Thoracic aorta (tissue), 2 donors: ENCODE measurements around the gene COL7A1. TPM values are rescaled to one million over a fixed set of nuclear protein-coding genes. Genes with fewer than 3 reads are reported as not detected.

Experiments used
- ATAC-seq: fragments of 150-250 bp; one replicate; pipeline ENCODE4 v1.8.0; 2017; ENCODE audit warnings: low read depth; ENCODE audit not compliant: insufficient number of reproducible peaks, low FRiP score
- DNase-seq: peaks from one replicate; pipeline ENCODE4 v3.0.0-alpha.2; 2020; ENCODE audit warnings: low spot score
- H3K27ac ChIP-seq, 2 donors: fragments of 200-600 bp; sonication (generic); 1 replicate in 1 of 2; 2 replicates in 1 of 2; pipeline ENCODE4 v1.5.1; 2016; ENCODE audit warnings: mild to moderate bottlenecking in 2 of 2, moderate library complexity in 2 of 2
- H3K27me3 ChIP-seq: fragments of 200-600 bp; sonication (generic); replicated peaks from 2 replicates; pipeline ENCODE4 v1.6.0; 2016; ENCODE audit warnings: mild to moderate bottlenecking; ENCODE audit not compliant: insufficient read depth
- H3K36me3 ChIP-seq: fragments of 200-600 bp; sonication (generic); one replicate; pipeline ENCODE4 v1.5.1; 2016
- H3K4me1 ChIP-seq, 2 donors: fragments of 200-600 bp; sonication (generic); 1 replicate in 1 of 2; 2 replicates in 1 of 2; pipeline versions ENCODE4 v1.5.1 to v1.6.0; 2016; ENCODE audit warnings: low read depth in 2 of 2, mild to moderate bottlenecking in 1 of 2; ENCODE audit not compliant: control insufficient read depth in 1 of 2
- H3K4me3 ChIP-seq: fragments of 200-600 bp; sonication (generic); 2 replicates; pipeline ENCODE4 v1.5.1; 2016; ENCODE audit warnings: mild to moderate bottlenecking
- H3K9me3 ChIP-seq: fragments of 200-600 bp; sonication (generic); 2 replicates; pipeline ENCODE4 v1.5.1; 2016
- total RNA-seq, 2 donors: library from RNA; depleted of rRNA; stranded (reverse); fragments of >200 nt; gene quantifications; one replicate each; pipeline versions ENCODE4 v1.1.0 to v1.2.3, GENCODE V29; 2016
- TF ChIP-seq, protein P1 (sequence below): fragments of 200-600 bp; sonication (generic); IDR thresholded peaks from one replicate; pipeline ENCODE4 v1.5.1; 2019; ENCODE audit warnings: antibody characterized with exemption

The COL7A1 gene
- total RNA-seq, 2 donors from 2014 or later = 16.4 to 26.7 TPM

DNA sequence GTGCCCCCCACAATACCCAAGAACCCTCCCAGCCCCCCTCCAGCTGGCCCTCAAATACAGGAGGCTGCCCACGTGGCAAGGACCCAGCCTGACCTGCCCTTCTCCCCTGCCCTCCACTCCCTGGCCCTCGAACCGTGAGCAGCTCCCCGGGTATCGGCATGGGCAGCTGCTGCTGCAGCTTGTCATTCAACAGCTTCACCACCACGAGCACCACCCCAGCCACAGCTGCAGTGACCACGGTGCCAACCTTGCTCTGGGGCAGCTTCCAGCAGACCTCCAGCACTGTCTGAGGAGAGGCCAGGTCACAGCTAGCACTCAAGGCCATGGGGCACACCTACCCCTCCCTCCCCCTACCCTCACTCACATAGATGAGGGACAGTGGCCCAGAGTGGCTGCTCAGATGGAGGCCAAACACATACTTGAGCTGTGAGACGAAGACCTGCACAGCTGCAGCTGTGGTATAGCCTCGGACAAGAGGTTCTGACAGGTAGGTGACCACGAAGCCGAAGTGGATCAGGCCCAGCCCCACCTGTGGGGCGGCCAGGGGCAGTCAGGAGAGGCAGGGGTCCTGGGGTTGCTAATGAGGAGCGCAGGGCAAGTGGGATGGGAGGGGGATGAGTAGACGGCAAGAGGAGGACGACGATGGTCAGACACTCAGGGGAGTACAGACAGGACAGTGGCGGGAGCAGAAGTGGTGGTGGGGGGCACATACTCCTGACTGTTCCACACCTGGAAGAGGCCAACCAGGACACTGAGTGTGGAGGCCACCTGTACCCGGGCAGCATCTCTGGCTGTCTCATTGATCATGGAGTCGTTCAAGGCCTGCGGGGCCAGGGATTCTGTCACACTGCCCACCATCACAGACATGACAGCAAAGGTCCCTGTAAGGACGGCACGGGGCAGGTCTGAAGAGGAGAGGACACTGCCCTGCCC is 36.7 kb upstream of the COL7A1 start:
- H3K27me3 ChIP-seq = no peaks in the 10 kb centered on the region
- H3K27ac ChIP-seq = no peak overlapping the region
- peaks cover 15 to 34% of the 10 kb centered on the region in 2 donors for H3K4me1 ChIP-seq
- peaks cover 55% of the 10 kb centered on the region for H3K36me3 ChIP-seq
- TF ChIP-seq, protein P1, sequence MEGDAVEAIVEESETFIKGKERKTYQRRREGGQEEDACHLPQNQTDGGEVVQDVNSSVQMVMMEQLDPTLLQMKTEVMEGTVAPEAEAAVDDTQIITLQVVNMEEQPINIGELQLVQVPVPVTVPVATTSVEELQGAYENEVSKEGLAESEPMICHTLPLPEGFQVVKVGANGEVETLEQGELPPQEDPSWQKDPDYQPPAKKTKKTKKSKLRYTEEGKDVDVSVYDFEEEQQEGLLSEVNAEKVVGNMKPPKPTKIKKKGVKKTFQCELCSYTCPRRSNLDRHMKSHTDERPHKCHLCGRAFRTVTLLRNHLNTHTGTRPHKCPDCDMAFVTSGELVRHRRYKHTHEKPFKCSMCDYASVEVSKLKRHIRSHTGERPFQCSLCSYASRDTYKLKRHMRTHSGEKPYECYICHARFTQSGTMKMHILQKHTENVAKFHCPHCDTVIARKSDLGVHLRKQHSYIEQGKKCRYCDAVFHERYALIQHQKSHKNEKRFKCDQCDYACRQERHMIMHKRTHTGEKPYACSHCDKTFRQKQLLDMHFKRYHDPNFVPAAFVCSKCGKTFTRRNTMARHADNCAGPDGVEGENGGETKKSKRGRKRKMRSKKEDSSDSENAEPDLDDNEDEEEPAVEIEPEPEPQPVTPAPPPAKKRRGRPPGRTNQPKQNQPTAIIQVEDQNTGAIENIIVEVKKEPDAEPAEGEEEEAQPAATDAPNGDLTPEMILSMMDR = no peak
- H3K9me3 ChIP-seq = no peaks in the 10 kb centered on the region
- ATAC-seq = no peak
- DNase-seq = no peak
- no peak overlapping the region for H3K4me3 ChIP-seq

DNA sequence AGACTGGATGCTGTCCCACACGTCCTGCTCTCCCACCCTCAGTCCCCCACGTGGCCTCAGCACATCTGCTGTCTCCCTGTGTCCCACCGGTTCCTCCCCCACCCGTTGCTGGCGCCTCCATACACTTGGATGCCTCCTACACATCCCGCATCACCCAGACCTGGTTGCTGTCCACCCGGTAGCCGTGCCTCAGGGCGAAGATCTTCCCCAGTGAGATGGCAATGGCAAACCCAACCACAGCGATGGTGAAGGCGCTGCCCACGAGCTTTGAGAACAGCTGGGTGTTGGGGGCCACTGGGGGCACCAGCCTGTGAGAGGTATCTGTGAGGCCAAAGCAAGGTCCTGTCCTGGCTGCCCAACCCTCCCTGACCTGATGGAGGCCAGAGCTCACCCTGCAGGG is 35.7 kb upstream of the COL7A1 start:
- ATAC-seq (no peak), DNase-seq (no peak)
- Histone ChIP-seq H3K4me3 (no peak overlapping the region), H3K9me3 (no peaks in the 10 kb centered on the region), H3K36me3 (peaks cover 65% of the 10 kb centered on the region), H3K27ac (no peak overlapping the region), H3K27me3 (no peaks in the 10 kb centered on the region), H3K4me1 (peaks cover 9 to 24% of the 10 kb centered on the region in 2 donors)
- TF ChIP-seq, protein P1 = no peak

DNA sequence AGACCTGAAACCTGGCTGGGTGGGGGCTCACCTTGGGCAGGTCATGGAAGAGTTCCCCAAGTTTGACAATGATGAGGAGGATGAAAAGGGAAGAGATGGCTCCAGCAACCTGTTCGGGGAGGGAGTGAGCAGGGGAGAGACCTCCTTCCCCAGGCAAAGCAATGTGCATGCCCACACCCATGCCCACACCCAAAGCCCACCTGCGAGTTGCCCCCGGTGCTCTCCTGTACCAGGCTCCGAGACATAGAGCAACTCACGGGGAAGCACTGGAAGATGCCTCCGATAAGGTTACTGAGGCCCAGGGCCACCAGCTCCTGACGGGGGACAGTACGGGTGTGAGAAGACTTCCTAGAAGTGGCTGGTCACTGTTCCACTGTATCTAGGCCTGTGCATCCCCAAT is 35.3 kb upstream of the COL7A1 start:
- DNase-seq (no peak), ATAC-seq (no peak)
- Histone ChIP-seq H3K36me3 (peaks cover 69% of the 10 kb centered on the region), H3K4me3 (no peak overlapping the region), H3K4me1 (peaks cover 9 to 23% of the 10 kb centered on the region in 2 donors), H3K27me3 (no peaks in the 10 kb centered on the region), H3K9me3 (no peaks in the 10 kb centered on the region), H3K27ac (no peak overlapping the region)
- TF ChIP-seq, protein P1 = no peak

DNA sequence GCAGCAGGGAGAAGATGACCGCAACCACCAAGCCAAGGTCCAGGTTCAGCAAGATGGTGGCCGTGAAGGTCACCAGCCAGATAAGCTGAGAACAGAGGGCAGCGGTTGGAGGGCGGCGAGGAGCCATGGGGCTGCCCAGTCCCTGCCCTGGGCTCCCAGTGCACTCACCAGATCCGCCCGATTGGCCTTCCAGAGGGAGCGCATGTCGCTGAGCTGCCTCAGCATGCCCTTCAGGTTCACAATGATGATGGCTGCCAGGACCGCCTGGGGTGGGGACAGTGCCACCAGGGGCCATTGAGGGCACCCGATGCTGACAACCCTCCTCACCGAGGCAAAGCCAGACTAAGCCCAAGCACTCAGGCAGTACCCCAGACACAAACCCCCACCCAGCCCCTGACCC is 34.8 kb upstream of the COL7A1 start:
- TF ChIP-seq, protein P1 = no peak
- Histone ChIP-seq H3K9me3 (no peaks in the 10 kb centered on the region), H3K4me1 (peaks cover 9 to 23% of the 10 kb centered on the region in 2 donors), H3K27me3 (no peaks in the 10 kb centered on the region), H3K4me3 (no peak overlapping the region), H3K27ac (no peak overlapping the region), H3K36me3 (peaks cover 74% of the 10 kb centered on the region)
- no peak for DNase-seq
- ATAC-seq = no peak

DNA sequence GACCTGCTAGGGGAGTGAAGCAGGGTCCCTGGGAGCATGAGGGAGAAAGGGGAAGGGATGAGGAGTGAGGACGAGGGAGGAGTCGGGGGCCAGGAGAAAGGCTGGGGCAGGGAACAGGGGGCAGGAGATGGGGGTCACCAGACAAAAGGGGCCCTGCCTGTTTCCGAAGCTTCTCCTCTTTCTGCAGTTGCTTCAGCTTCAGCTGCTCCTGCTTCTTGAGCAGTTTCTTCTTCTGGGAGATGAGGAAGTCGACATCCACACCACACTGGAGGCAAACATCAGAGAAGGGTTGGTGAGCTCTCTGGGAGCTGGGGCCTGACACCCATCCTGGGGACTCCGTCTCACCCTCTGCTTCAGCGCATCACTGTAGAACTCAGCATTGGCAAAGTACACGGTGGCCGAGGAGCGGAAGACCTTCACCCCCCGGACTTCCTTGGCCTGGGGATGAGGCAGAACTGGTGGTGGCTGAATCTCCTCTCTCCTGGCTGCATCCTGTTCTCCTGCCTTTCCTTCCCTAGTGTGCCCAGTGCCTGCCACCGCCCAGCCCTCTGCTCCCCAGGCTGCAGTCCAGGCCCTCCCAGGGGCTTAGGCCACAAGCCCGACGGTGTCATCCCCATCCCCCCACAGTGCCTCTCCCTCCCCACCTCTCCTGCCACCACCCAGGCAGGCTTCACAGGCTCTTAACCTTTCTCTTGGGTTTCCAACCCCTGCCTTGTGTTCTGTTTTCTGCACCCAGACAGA is 33.3 kb upstream of the COL7A1 start:
- DNase-seq = no peak
- no peak for ATAC-seq
- H3K36me3 ChIP-seq = peaks cover 74% of the 10 kb centered on the region

More for the DNA sequence above, 33.3 kb upstream of the COL7A1 start:
- Histone ChIP-seq H3K4me1 (peaks cover 0 to 11% of the 10 kb centered on the region in 2 donors), H3K4me3 (no peak overlapping the region), H3K27me3 (no peaks in the 10 kb centered on the region), H3K9me3 (no peaks in the 10 kb centered on the region), H3K27ac (no peak overlapping the region)
- TF ChIP-seq, protein P1 = no peak
